GM20431 (cell line): ENCODE data around the gene LRP8.

Experiments
- in situ Hi-C: fragments of 300-500 bp; cut with MseI, MboI; formaldehyde crosslinking; loops from one replicate; pipeline ENCODE4 v1.15.0; 2020; ENCODE audit warnings: low sequenced_read_pairs; ENCODE audit not compliant: unreplicated experiment

LRP8 gene

GRCh38 chr1:53271446-53272090, 56.3 kb downstream of the LRP8 start:
- in situ Hi-C loops, result no loop called here

- in situ Hi-C loops, result no loop called here
These were observed 57.0 kb downstream of the LRP8 start for GRCh38 chr1:53270873-53271272.

DNA sequence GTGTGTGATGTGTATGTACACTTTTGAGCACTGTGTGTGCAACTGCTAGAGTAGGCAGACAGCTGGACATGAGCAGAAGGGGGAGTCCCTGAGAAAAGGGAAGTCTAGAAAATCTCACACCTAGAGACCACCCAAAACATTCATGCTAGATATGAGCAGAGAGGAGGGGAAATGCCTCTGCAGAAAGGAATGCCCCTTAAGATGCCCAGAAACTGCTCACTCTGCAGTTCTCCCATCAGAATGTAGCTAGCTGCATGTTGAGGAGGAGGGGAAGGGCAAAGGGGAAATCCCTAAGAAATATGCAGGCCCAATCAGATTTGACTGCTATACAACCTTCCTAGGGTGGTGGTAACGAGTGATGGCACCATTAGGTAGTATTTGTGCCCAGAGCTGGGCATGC, 57.8 kb downstream of the LRP8 start:
- in situ Hi-C loops, result no loop called here

DNA sequence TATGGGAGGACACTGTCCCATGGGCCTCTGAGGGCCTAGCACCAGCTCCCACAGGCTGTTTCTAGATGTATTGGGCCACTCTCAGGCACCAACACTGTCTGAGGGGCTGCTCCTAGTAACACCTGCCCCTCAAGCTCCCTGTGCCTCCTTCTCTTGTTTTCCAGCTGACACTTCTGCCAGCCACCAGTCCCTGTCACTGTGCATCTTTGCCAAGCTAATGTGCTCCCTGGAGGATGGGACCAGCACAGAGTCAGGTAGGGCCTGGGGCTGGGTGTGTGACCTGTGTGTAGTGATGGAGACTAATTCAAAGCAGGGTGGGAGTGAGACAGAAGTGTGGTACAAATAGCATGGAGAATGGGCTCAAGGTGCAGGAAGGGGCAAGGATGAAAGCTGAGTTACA, 60.1 kb downstream of the LRP8 start:
- in situ Hi-C loops, result no loop called here

- in situ Hi-C loops, result no loop called here
These were observed 61.8 kb downstream of the LRP8 start for GRCh38 chr1:53266038-53266437.

GRCh38 chr1:53265581-53265980, 62.3 kb downstream of the LRP8 start:
- in situ Hi-C loops, result no loop called here

DNA sequence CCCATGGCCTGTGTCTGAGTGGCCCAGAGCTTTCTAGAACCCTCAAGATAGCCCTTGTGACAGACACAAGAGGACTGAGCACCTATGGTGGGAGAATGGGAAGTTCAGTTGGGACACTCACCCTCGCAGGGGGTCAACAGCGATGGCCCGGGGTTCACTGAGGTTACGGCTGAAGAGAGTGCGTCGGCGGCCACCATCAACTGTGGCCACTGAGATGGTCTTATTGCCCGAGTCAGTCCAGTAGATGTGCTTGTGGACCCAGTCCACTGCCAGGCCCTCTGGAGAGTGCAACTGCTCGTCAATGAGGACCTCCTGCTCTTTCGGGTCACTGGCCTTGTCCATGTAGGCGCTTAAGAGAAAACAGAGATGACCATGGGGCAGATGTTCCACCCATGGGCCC, 63.8 kb downstream of the LRP8 start:
- in situ Hi-C loops, result no loop called here

GRCh38 chr1:53262000-53262399, 65.9 kb downstream of the LRP8 start:
- in situ Hi-C loops, result no loop called here

GRCh38 chr1:53260631-53261247, 67.1 kb downstream of the LRP8 start:
- in situ Hi-C loops, result no loop called here

DNA sequence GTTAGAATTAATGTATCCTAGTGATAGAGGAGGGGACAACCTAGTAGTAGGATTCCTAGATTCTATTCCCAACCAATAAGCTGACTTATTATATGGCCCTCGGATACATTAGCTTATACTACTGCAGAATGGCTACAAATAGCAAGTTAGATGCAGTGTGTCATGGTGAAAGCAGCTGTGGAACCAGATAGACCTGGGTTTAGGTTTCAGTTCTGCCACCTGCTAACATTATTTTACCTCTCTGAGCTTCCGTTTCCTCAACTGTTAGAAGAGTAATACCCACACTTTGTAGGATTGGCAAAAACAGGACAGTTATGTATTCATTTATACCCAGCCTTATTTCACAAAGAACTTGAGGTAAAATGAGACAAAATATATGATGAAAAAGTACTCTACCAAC, 67.9 kb downstream of the LRP8 start:
- in situ Hi-C loops, result no loop called here

- in situ Hi-C loops, result no loop called here
These were observed 69.7 kb downstream of the LRP8 start for GRCh38 chr1:53258216-53258615.

- in situ Hi-C loops, result no loop called here
These were observed 70.3 kb downstream of the LRP8 start for GRCh38 chr1:53257454-53258081.

GRCh38 chr1:53256511-53257453, 71.1 kb downstream of the LRP8 start:
- in situ Hi-C loops, result no loop called here

GRCh38 chr1:53255031-53255430, 72.8 kb downstream of the LRP8 start:
- in situ Hi-C loops, result no loop called here

- in situ Hi-C loops, result no loop called here
These were observed 73.7 kb downstream of the LRP8 start for GRCh38 chr1:53254011-53254640.

DNA sequence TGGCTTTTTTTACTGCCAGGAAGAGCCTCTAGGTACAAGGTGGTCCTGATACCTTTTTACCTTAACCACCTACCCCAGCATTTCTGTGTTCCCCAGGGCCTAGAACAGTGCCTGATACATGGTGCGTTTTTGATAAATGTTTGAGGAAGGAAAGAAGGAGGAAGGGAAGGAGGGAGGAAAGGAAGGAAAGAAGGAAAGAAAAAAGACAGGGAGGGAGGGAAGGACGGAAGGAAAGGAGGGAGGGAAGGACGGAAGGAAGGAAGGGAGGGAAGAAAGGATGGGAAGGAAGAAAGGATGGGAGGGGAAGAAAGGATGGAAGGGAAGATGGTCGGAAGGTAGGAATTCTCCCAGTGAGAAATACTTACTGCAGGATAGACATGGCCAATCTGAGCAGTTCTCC, 77.5 kb downstream of the LRP8 start:
- in situ Hi-C loops, result no loop called here

GRCh38 chr1:53249706-53250105, 78.2 kb downstream of the LRP8 start:
- in situ Hi-C loops, result no loop called here

GRCh38 chr1:53246261-53247134, 81.4 kb downstream of the LRP8 start:
- in situ Hi-C loops, result no loop called here

- in situ Hi-C loops, result no loop called here
These were observed 83.7 kb downstream of the LRP8 start for GRCh38 chr1:53244141-53244540.
